HG02852 (cell line): ENCODE measurements around the gene PRRT2.
A peak's percentile ranks its signal among the peaks of the same experiment; 100 is the strongest.
"Not testable (repeated sequence)": the region's sequence is repeated elsewhere in the genome, so short reads cannot be mapped to it uniquely, and the experiment has no call there.

ENCODE experiments used
- ATAC-seq: cut with Tn5 transposase; IDR thresholded peaks from one replicate; pipeline ENCODE4 v1.9.1; 2021; ENCODE audit warnings: mild to moderate bottlenecking, moderate library complexity; ENCODE audit not compliant: unreplicated experiment

The PRRT2 gene

GRCh38 chr16:29790949-29791844, 20.8 kb upstream of the PRRT2 start:
- no peak for ATAC-seq

GRCh38 chr16:29791845-29792807, 19.9 kb upstream of the PRRT2 start:
- no peak for ATAC-seq

- not testable (repeated sequence) for ATAC-seq
Measured at GRCh38 chr16:29793153-29793552, 18.8 kb upstream of the PRRT2 start.

- ATAC-seq, result no peak
Measured at GRCh38 chr16:29794231-29794710, 17.7 kb upstream of the PRRT2 start.

- ATAC-seq, result no peak
Measured at GRCh38 chr16:29802416-29802935, 9.5 kb upstream of the PRRT2 start.

- ATAC-seq, result no peak
Measured at GRCh38 chr16:29804020-29804419, 8.0 kb upstream of the PRRT2 start.

GRCh38 chr16:29804455-29805231, 7.3 kb upstream of the PRRT2 start:
- ATAC-seq, result no peak

- peak; percentile 50 for ATAC-seq
Measured at GRCh38 chr16:29805232-29806098, 6.5 kb upstream of the PRRT2 start.

- ATAC-seq, result no peak
Measured at GRCh38 chr16:29806099-29806579, 5.9 kb upstream of the PRRT2 start, which contains the start of gene MAZ. Gene MAZ (plus strand): TSS chr16:29806529. CDS start chr16:29806702, 173 bp downstream.

GRCh38 chr16:29806641-29807425, 5.2 kb upstream of the PRRT2 start:
- no peak for ATAC-seq

- ATAC-seq, result no peak
Measured at GRCh38 chr16:29807426-29808218, 4.4 kb upstream of the PRRT2 start.

GRCh38 chr16:29808219-29808900, 3.6 kb upstream of the PRRT2 start:
- ATAC-seq, result no peak

- ATAC-seq, result no peak
Measured at GRCh38 chr16:29809031-29809747, 2.8 kb upstream of the PRRT2 start.

GRCh38 chr16:29809850-29810698, 1.9 kb upstream of the PRRT2 start:
- ATAC-seq, result no peak

- ATAC-seq, result no peak
Measured at GRCh38 chr16:29810699-29811169, 1.3 kb upstream of the PRRT2 start.
